Neural cell (in vitro differentiated cells): ENCODE measurements around the gene HIVEP2. TPM values are rescaled to one million over a fixed set of nuclear protein-coding genes. Genes with fewer than 3 reads are reported as not detected.

Experiments used
- H2AFZ ChIP-seq: fragments of 200-600, 300-800 bp; sonication (generic), shearing (Covaris generic); 2 replicates; pipeline ENCODE4 v1.6.0; 2014; ENCODE audit warnings: low read depth, mild to moderate bottlenecking, antibody characterized with exemption, low read length, moderate library complexity
- H3F3A ChIP-seq: fragments of 200-600 bp; shearing (Covaris generic); 2 replicates; pipeline ENCODE4 v1.6.1; 2016; ENCODE audit warnings: mild to moderate bottlenecking, moderate library complexity, mixed read lengths, antibody characterized with exemption, low read length; ENCODE audit not compliant: insufficient read depth, poor library complexity, severe bottlenecking
- H3K27ac ChIP-seq: fragments of 200-600, 300-800 bp; sonication (generic), shearing (Covaris generic); 2 replicates; pipeline ENCODE4 v1.5.1; 2014; ENCODE audit warnings: mild to moderate bottlenecking, low read length, moderate library complexity
- H3K27me3 ChIP-seq: fragments of 300-800, 200-600 bp; sonication (generic), shearing (Covaris generic); 2 replicates; pipeline ENCODE4 v1.6.0; 2014; ENCODE audit warnings: mild to moderate bottlenecking, low read depth, low read length, moderate library complexity; ENCODE audit not compliant: insufficient read depth
- H3K36me3 ChIP-seq: fragments of 300-800, 200-600 bp; sonication (generic), shearing (Covaris generic); 2 replicates; pipeline ENCODE4 v1.5.1; 2014; ENCODE audit warnings: mild to moderate bottlenecking, antibody characterized with exemption, low read length, moderate library complexity; ENCODE audit not compliant: insufficient read depth
- H3K4me2 ChIP-seq: fragments of 300-800, 200-600 bp; sonication (generic), shearing (Covaris generic); 2 replicates; pipeline ENCODE4 v1.6.0; 2014; ENCODE audit warnings: mild to moderate bottlenecking, low read length
- H3K4me3 ChIP-seq: fragments of 300-800, 200-600 bp; sonication (generic), shearing (Covaris generic); 2 replicates; pipeline ENCODE4 v1.5.1; 2014; ENCODE audit warnings: mild to moderate bottlenecking, low read length, moderate library complexity
- H3K79me2 ChIP-seq: fragments of 200-600 bp; shearing (Covaris generic); replicated peaks from 2 replicates; pipeline ENCODE4 v1.6.0; 2014; ENCODE audit warnings: mild to moderate bottlenecking, low read length, moderate library complexity; ENCODE audit not compliant: insufficient read depth
- H3K9ac ChIP-seq: fragments of 300-800, 200-600 bp; sonication (generic), shearing (Covaris generic); 2 replicates; pipeline ENCODE4 v1.6.1; 2016; ENCODE audit warnings: mild to moderate bottlenecking, low read length, mixed read lengths
- H3K9me2 ChIP-seq: fragments of 200-600 bp; shearing (Covaris generic); 2 replicates; pipeline ENCODE4 v1.6.1; 2016; ENCODE audit warnings: mild to moderate bottlenecking, low read length, mixed read lengths; ENCODE audit not compliant: insufficient read depth
- H3K9me3 ChIP-seq: fragments of 200-600, 300-800 bp; sonication (generic), shearing (Covaris generic); 2 replicates; pipeline ENCODE4 v1.6.1; 2016; ENCODE audit warnings: mild to moderate bottlenecking, mixed run types, low read length, moderate library complexity, mixed read lengths
- H4K20me1 ChIP-seq: fragments of 200-600 bp; shearing (Covaris generic); 2 replicates; pipeline ENCODE4 v1.6.1; 2016; ENCODE audit warnings: mild to moderate bottlenecking, mixed run types; ENCODE audit not compliant: insufficient read depth
- CTCF ChIP-seq: fragments of 450-650 bp; IDR thresholded peaks from 2 replicates; pipeline ENCODE4 v1.5.1; 2014; ENCODE audit warnings: antibody characterized with exemption, mild to moderate bottlenecking, moderate library complexity; ENCODE audit not compliant: poor library complexity, severe bottlenecking
- EP300 ChIP-seq: fragments of 450-650 bp; conservative IDR thresholded peaks from 2 replicates; pipeline ENCODE4 v1.6.1; 2014; ENCODE audit warnings: antibody characterized with exemption, mild to moderate bottlenecking, moderate library complexity; ENCODE audit not compliant: poor library complexity, severe bottlenecking
- EZH2 ChIP-seq: fragments of 200-600, 300-800 bp; shearing (Covaris generic), sonication (generic); IDR thresholded peaks from 2 replicates; pipeline ENCODE4 v1.6.1; 2014; ENCODE audit warnings: antibody characterized with exemption, low read length, borderline replicate concordance, mild to moderate bottlenecking; ENCODE audit not compliant: insufficient read depth, poor library complexity, severe bottlenecking
- MXI1 ChIP-seq: fragments of 450-650 bp; conservative IDR thresholded peaks from 2 replicates; pipeline ENCODE4 v1.6.1; 2014; ENCODE audit warnings: antibody characterized with exemption, mild to moderate bottlenecking; ENCODE audit not compliant: poor library complexity, severe bottlenecking
- POLR2AphosphoS5 ChIP-seq: IDR thresholded peaks from 2 replicates; pipeline ENCODE4 v1.6.1; 2012
- RAD21 ChIP-seq: fragments of 450-650 bp; conservative IDR thresholded peaks from 2 replicates; pipeline ENCODE4 v1.6.1; 2014; ENCODE audit warnings: antibody characterized with exemption, mild to moderate bottlenecking, moderate library complexity
- REST ChIP-seq: IDR thresholded peaks from 2 replicates; pipeline ENCODE4 v1.6.1; 2012; ENCODE audit warnings: borderline replicate concordance
- SMC3 ChIP-seq: fragments of 450-650 bp; conservative IDR thresholded peaks from 2 replicates; pipeline ENCODE4 v1.6.1; 2014; ENCODE audit warnings: antibody characterized with exemption, mild to moderate bottlenecking, moderate library complexity; ENCODE audit not compliant: poor library complexity
- TAF1 ChIP-seq: IDR thresholded peaks from 2 replicates; pipeline ENCODE4 v1.6.1; 2012; ENCODE audit warnings: low read depth
- polyA plus RNA-seq: library from polyadenylated mRNA; depleted of rRNA; stranded (reverse); fragments of >200 nt; gene quantifications from 2 replicates; pipeline ENCODE4 v1.2.3, GENCODE V29; 2014

Gene HIVEP2
- polyA plus RNA-seq, 1 donor from 2014 or later, result 6.0 TPM

GRCh38 chr6:142881290-142881689, 63.7 kb downstream of the HIVEP2 start:
- Histone ChIP-seq H3K4me3 (no peak overlapping the region), H3K9ac (no peak overlapping the region), H4K20me1 (no peaks in the 10 kb centered on the region), H3K27me3 (no peaks in the 10 kb centered on the region), H3K27ac (no peak overlapping the region), H3F3A (no peaks in the 10 kb centered on the region), H3K9me3 (no peaks in the 10 kb centered on the region), H3K9me2 (no peaks in the 10 kb centered on the region), H3K79me2 (peaks cover 29% of the 10 kb centered on the region), H3K36me3 (no peaks in the 10 kb centered on the region), H2AFZ (no peak overlapping the region), H3K4me2 (no peak overlapping the region)
- TF ChIP-seq CTCF (no peak), MXI1 (no peak), EZH2 (no peak), REST (no peak)

GRCh38 chr6:142880201-142880600, 64.8 kb downstream of the HIVEP2 start:
- no peak overlapping the region for H3K4me3 ChIP-seq
- TF ChIP-seq MXI1, result no peak
- TF ChIP-seq TAF1, result no peak
- TF ChIP-seq SMC3, result no peak
- no peak for TF ChIP-seq POLR2AphosphoS5
- no peak for TF ChIP-seq EZH2
- no peak for TF ChIP-seq CTCF
- no peak for TF ChIP-seq REST
- TF ChIP-seq EP300, result no peak
- no peak for TF ChIP-seq RAD21
- H3K9me3 ChIP-seq, result no peaks in the 10 kb centered on the region
- peaks cover 29% of the 10 kb centered on the region for H3K79me2 ChIP-seq
- no peaks in the 10 kb centered on the region for H3K36me3 ChIP-seq
- H2AFZ ChIP-seq, result no peak overlapping the region
- no peaks in the 10 kb centered on the region for H4K20me1 ChIP-seq
- no peaks in the 10 kb centered on the region for H3K9me2 ChIP-seq
- no peak overlapping the region for H3K4me2 ChIP-seq
- no peaks in the 10 kb centered on the region for H3F3A ChIP-seq
- H3K27me3 ChIP-seq, result no peaks in the 10 kb centered on the region
- H3K27ac ChIP-seq, result no peak overlapping the region
- H3K9ac ChIP-seq, result no peak overlapping the region
